HG03103 (cell line): Measurements from ENCODE around the gene UBE2D4.
"Not testable (repeated sequence)": the region's sequence is repeated elsewhere in the genome, so short reads cannot be mapped to it uniquely, and the experiment has no call there.

Source experiments
- ATAC-seq: cut with Tn5 transposase; IDR thresholded peaks from one replicate; pipeline ENCODE4 v1.9.1; 2021; ENCODE audit warnings: low read depth; ENCODE audit not compliant: unreplicated experiment

The UBE2D4 gene

GRCh38 chr7:43960933-43961332 is 34.7 kb downstream of the UBE2D4 start:
- no peak for ATAC-seq

GRCh38 chr7:43966392-43966791 is 40.2 kb downstream of the UBE2D4 start:
- not testable (repeated sequence) for ATAC-seq

- ATAC-seq: not testable (repeated sequence)
These were observed 42.2 kb downstream of the UBE2D4 start for GRCh38 chr7:43968172-43969040.

GRCh38 chr7:43969586-43969985 is 43.4 kb downstream of the UBE2D4 start:
- not testable (repeated sequence) for ATAC-seq

GRCh38 chr7:43970698-43971097 is 44.5 kb downstream of the UBE2D4 start:
- not testable (repeated sequence) for ATAC-seq

- ATAC-seq: not testable (repeated sequence)
These were observed 47.9 kb downstream of the UBE2D4 start for GRCh38 chr7:43974033-43974573.

- not testable (repeated sequence) for ATAC-seq
These were observed 48.7 kb downstream of the UBE2D4 start for GRCh38 chr7:43974725-43975482.

- no peak for ATAC-seq
These were observed 51.3 kb downstream of the UBE2D4 start for GRCh38 chr7:43977525-43977924.

GRCh38 chr7:43978102-43978501 is 51.9 kb downstream of the UBE2D4 start:
- ATAC-seq: not testable (repeated sequence)

- not testable (repeated sequence) for ATAC-seq
These were observed 56.6 kb downstream of the UBE2D4 start for GRCh38 chr7:43982848-43983247.

GRCh38 chr7:43983736-43984135 is 57.5 kb downstream of the UBE2D4 start:
- not testable (repeated sequence) for ATAC-seq

- peak; percentile 67 for ATAC-seq
These were observed 59.9 kb downstream of the UBE2D4 start for GRCh38 chr7:43985904-43986864.

- ATAC-seq: not testable (repeated sequence)
These were observed 61.2 kb downstream of the UBE2D4 start for GRCh38 chr7:43987476-43987875.

- not testable (repeated sequence) for ATAC-seq
These were observed 63.9 kb downstream of the UBE2D4 start for GRCh38 chr7:43990011-43990585.

GRCh38 chr7:43990829-43991228 is 64.6 kb downstream of the UBE2D4 start:
- ATAC-seq: not testable (repeated sequence)

GRCh38 chr7:43992896-43993295 is 66.7 kb downstream of the UBE2D4 start:
- peak; percentile 81 for ATAC-seq

GRCh38 chr7:43994681-43995080 is 68.4 kb downstream of the UBE2D4 start:
- ATAC-seq: not testable (repeated sequence)

- ATAC-seq: not testable (repeated sequence)
These were observed 71.3 kb downstream of the UBE2D4 start, which contains the start of gene SPDYE1 for GRCh38 chr7:43997532-43997931. SPDYE1 (plus strand) TSS chr7:43997897; CDS start chr7:43999950, 2,053 bp downstream.
